Stimulated activated CD4-positive, alpha-beta T cell treated with anti-CD3 and anti-CD28 coated beads, Interleukin-15, amount 100 ng/mL, for 48 hours (primary cell): ENCODE results near the gene CHST6.
"Not testable (repeated sequence)": the region's sequence is repeated elsewhere in the genome, so short reads cannot be mapped to it uniquely, and the experiment has no call there.

Experiments
- DNase-seq, 2 donors: peaks; one replicate each; pipeline ENCODE4 v3.0.0-alpha.2; 2020; ENCODE audit warnings: low read depth in 2 of 2

The CHST6 gene

DNA sequence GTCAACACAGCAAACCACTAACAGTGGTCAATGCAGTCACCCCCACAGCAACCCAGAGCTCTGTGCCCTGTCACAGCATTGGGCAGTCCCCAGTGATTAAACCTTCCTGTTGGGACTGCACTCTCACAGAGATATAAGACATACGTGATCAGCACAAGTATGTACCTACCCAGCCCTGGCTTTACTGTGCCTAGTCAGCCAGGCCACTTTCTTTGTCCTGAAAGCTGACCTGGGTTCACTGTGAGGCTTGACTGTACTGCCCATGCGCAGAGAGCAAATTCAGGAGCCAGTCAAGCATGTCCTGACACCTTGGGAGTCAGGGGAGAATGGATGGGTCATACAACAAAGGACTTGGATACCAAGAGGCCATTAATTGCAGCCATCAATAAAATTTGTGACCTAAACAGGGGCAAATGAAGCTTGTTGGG is 19.8 kb downstream of the CHST6 start:
- DNase-seq: no peak

- no peak for DNase-seq
Observed at GRCh38 chr16:75472908-75473877, 22.0 kb downstream of the CHST6 start.

- no peak for DNase-seq
Observed at GRCh38 chr16:75471723-75472633, 23.3 kb downstream of the CHST6 start.

GRCh38 chr16:75466760-75467159 is 28.5 kb downstream of the CHST6 start:
- DNase-seq: no peak

- DNase-seq: peak; percentile 97 to 100
Observed at GRCh38 chr16:75464122-75464918, 30.9 kb downstream of the CHST6 start, which contains the start of gene TMEM170A. TMEM170A (minus strand) TSS chr16:75464689; CDS start chr16:75464600, 89 bp downstream.

- not testable (repeated sequence) for DNase-seq
Observed at GRCh38 chr16:75463389-75464121, 31.7 kb downstream of the CHST6 start.

DNA sequence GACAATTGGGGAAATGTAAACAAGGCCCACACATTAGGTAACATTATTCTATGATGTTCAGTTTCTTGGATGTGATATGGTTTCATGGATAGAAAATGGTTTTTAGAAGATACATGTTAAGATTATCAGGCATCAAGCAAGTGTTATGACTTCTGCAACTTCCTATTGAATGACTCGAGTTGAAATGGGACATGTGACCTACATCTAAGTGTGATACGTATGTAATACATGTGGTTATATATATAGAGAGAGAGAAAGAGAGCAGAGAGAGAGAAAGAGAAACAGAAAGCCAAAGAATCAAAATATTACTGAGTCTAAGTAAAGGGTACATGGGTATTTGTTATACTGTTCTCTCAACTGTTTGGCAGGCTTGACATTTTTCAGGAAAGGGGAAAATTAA is 32.4 kb downstream of the CHST6 start:
- no peak for DNase-seq

GRCh38 chr16:75461575-75461974 is 33.7 kb downstream of the CHST6 start:
- no peak for DNase-seq

DNA sequence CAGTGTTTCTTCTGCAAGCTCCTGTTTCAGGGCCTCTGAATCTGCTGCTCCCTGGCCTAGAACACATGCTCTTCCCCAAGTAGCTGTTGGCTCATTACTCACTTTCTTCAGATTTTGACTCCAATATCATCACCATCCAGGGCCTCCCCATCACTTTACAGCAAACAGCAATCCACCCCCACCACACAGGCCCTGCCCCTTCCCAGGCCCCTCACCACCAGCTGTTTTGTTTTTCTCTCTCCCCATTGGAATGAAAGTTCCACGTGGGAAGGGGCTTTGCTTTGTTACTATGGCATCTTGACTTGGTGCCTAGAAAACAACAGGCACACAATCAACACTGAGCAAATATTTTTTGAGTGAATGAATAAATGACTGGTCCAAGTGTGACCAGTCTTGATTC is 34.8 kb downstream of the CHST6 start:
- no peak for DNase-seq

DNA sequence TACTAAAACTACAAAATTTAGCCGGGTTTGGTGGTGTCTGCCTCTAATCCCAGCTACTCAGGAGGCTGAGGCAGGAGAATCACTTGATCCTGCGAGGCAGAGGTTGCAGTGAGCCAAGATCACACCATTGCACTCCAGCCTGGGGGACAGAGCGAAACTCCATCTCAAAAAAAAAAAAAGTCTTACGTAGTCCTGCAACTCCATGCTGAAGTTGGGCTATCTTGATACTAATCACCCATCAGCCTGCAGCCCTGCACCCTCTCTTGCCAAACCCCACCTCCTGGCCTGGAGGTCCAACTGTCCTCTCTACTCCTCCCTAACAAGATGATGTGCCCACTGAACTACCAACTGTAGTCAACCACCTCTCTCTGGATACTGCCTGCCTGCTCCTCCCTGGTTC is 35.5 kb downstream of the CHST6 start:
- DNase-seq: no peak

DNA sequence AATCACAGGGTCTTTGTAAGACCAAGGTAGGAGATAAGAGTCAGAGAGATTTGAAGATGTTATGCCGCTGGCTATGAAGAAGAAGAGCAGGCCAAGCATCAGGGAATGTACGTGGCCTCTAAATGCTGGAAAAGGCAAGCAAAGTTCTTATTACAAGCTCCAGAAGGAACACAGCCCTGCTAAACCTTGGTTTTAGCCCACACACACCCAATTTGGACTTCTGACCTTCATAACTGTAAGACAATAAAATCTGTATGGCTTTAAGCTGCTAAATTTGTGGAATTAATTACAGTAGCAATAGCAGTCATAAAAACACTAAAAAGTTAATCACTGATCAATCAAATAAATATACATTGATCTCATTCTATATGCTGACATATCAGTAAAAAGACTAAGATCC is 36.8 kb downstream of the CHST6 start:
- DNase-seq: no peak

DNA sequence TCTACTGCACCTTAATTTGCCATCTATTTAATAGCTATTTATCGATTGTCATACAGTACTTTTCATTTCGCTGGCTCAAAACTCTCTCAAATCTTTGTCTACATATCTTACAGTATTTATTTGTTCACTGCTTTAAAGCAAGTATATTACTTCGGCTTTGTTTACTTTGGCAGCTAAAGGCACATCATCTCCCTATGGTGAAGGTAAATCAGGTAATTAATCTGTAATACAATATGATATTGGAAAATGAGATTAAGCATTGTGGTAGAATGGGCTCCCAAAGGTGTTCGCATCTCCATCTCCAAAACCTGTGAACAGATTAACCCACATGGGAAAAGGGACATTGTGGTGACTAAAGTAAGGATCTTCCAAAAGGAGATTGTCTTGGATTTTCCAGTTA is 37.2 kb downstream of the CHST6 start:
- DNase-seq: no peak

DNA sequence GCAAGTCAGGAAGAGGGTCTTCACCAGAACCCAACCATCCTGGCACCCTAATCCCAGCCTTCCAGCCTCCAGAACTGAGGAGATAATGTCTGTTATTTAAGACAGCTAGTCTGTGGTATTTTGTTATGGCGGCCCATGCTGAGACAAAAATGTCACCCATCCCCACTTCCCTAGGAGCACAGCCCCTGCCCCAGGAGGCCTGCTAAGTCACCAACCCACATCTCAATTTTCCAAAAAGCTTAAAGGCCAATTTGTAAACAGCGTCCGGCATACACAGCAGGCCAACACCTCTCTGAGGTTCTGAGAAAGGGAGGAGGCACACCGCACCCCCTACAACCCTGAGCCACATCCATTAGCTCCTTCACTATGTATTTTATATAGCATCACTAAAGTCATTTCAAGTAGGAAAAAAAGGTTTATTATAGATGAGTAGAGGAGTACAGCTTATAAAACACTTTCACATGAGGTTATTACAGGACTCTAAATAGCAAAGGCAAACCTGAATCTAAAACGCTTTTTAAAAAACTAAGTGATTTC is 37.7 kb downstream of the CHST6 start:
- no peak for DNase-seq

- DNase-seq: no peak
Observed at GRCh38 chr16:75456971-75457370, 38.3 kb downstream of the CHST6 start.

DNA sequence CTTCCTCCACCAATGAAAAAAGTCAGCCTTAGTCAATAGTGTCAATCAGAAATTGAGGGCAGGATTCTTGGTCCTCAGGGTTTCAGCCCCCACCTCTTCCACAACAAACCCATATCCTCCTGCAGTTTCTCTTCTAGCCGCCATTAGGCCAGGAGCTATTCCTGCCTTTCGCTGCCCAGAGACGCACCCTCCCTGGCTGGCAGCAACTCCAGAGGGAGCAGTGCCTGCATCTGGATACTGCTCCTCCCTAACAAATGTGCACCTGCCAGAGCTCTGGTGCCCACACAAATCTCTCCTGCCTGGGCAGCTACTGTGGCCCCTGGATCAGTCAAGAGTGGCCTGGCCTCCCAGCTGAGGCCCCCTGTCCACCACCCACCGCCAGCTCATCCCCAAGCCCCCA is 38.8 kb downstream of the CHST6 start:
- not testable (repeated sequence) for DNase-seq

DNA sequence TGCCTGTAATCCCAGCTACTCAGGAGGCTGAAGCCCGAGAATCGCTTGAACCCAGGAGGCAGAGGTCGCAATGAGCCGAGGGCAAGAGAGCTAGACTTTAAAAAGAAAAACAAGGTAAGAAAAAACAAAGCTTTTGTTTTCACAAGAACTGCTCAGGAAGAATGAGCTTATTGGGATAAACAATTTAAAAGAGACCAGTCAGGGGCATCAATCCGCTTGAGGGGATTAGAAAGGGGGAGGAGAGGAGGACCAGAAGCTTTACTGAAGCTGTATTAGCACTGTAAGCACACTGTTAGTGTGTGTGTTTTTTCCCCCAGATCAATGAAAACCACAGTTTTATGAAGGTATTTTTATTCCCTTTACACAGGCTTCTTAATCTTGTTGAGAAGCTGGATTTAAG is 39.6 kb downstream of the CHST6 start:
- DNase-seq: no peak

DNA sequence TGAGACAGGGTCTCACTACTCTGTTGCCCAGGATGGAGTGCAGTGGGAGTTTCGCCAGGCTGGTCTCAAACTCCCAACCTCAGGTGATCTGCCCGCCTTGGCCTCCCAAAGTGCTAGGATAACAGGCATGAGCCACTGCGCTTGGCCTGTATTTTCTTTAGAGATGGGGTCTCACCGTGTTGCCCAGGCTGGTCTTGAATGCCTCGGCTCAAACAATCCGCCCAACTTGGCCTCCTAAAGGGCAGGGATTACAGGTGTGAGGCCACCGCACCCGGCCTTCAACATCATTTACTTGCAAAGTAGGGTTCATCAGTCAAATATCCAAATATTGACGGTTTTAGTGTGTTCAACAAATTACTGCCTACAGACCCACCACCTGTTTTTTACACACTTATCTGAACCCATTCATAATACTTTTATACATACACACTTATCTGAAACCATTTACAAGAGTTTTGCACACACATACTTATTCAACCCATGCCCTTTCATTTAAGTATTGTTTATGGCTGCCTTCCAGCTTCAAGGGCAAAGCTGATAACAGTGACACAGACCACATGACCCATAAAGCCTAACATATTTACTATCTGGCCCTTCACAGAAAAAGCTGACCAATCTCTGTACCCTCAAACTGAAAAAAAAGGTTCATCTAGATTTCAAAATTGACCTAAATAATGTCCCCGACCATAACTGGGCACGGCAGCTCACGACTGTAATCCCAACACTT is 42.6 kb downstream of the CHST6 start:
- no peak for DNase-seq

DNA sequence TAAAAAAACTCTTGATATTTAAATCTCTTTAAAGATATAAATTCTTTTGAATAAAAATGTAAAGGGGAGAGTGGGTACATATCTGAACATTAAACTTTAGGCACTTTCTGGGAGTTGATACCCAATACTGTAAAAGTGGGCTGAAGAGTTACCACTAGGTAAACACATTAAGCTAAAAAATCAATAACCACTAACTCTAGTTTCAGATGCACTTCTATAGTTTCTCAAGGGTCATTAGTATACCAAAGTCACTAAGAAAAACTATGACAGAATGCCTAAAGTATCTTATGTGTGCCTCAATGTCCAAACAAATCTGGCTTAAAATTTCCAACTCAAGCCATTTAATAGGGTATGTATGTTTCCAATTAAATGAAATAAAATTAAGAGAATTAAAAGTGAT is 48.8 kb downstream of the CHST6 start:
- DNase-seq: no peak

- DNase-seq: no peak
Observed at GRCh38 chr16:75445298-75445697, 49.9 kb downstream of the CHST6 start.

- DNase-seq: no peak
Observed at GRCh38 chr16:75443298-75443697, 51.9 kb downstream of the CHST6 start.
